Activated T-cell treated with anti-CD3 and anti-CD28 coated beads, Interleukin-2, amount 50 U/mL, for 1 hour (primary cell): Measurements from ENCODE around the gene GNG2.
A peak's percentile ranks its signal among the peaks of the same experiment; 100 is the strongest.

Source experiments
- DNase-seq: peaks from one replicate; pipeline ENCODE4 v3.0.0-alpha.2; 2020

Gene GNG2

GRCh38 chr14:51895375-51895774 lies 35.0 kb downstream of the GNG2 start:
- DNase-seq = no peak

- no peak for DNase-seq
These were observed 37.5 kb downstream of the GNG2 start for GRCh38 chr14:51897791-51898355.

- no peak for DNase-seq
These were observed 41.1 kb downstream of the GNG2 start for GRCh38 chr14:51901475-51902024.

- peak; percentile 39 for DNase-seq
These were observed 45.3 kb downstream of the GNG2 start for GRCh38 chr14:51905656-51906121.

- DNase-seq = no peak
These were observed 47.7 kb downstream of the GNG2 start for GRCh38 chr14:51908086-51908485.

- no peak for DNase-seq
These were observed 51.8 kb downstream of the GNG2 start for GRCh38 chr14:51912112-51912786.

GRCh38 chr14:51914310-51914709 lies 53.9 kb downstream of the GNG2 start:
- no peak for DNase-seq

GRCh38 chr14:51917193-51917592 lies 56.8 kb downstream of the GNG2 start:
- no peak for DNase-seq

GRCh38 chr14:51921026-51921425 lies 60.6 kb downstream of the GNG2 start:
- no peak for DNase-seq

- no peak for DNase-seq
These were observed 62.2 kb downstream of the GNG2 start for GRCh38 chr14:51922624-51923023.

- no peak for DNase-seq
These were observed 64.2 kb downstream of the GNG2 start for GRCh38 chr14:51924600-51924999.

- DNase-seq = no peak
These were observed 65.6 kb downstream of the GNG2 start for GRCh38 chr14:51925980-51926379.

- DNase-seq = no peak
These were observed 66.0 kb downstream of the GNG2 start for GRCh38 chr14:51926449-51926848.

GRCh38 chr14:51928568-51928967 lies 68.2 kb downstream of the GNG2 start:
- no peak for DNase-seq

- DNase-seq = no peak
These were observed 68.8 kb downstream of the GNG2 start for GRCh38 chr14:51929166-51929565.

- DNase-seq = no peak
These were observed 69.7 kb downstream of the GNG2 start for GRCh38 chr14:51929910-51930682.

GRCh38 chr14:51931308-51931707 lies 70.9 kb downstream of the GNG2 start:
- DNase-seq = no peak

- no peak for DNase-seq
These were observed 72.8 kb downstream of the GNG2 start for GRCh38 chr14:51933191-51933590.

- no peak for DNase-seq
These were observed 77.7 kb downstream of the GNG2 start for GRCh38 chr14:51938137-51938536.

- no peak for DNase-seq
These were observed 78.4 kb downstream of the GNG2 start for GRCh38 chr14:51938821-51939220.

GRCh38 chr14:51939226-51939625 lies 78.8 kb downstream of the GNG2 start:
- no peak for DNase-seq

GRCh38 chr14:51939755-51940301 lies 79.4 kb downstream of the GNG2 start:
- DNase-seq = no peak

- DNase-seq = no peak
These were observed 82.6 kb downstream of the GNG2 start for GRCh38 chr14:51942971-51943370.
